Endothelial cell of umbilical vein (primary cell): Measurements from ENCODE around the gene MUC4. TPM values are rescaled to one million over a fixed set of nuclear protein-coding genes. Genes with fewer than 3 reads are reported as not detected.

ENCODE experiments used
- BruUV-seq: library from RNA; stranded (reverse); fragments of 400-500 nt; replicated peaks from 2 replicates; lab custom pipeline; 2021; lab: Mats Ljungman, UMichigan
- CTCF ChIA-PET: fragments of 300-600, 350-600 bp; sonication (Branson Sonifier 250); formaldehyde crosslinking; loops from one replicate; lab custom pipeline; 2021; ENCODE audit warnings: antibody characterized with exemption, inconsistent platforms; lab: Charles Lee
- POLR2A ChIA-PET: fragments of 300-600, 350-600 bp; sonication (Branson Sonifier 250); formaldehyde crosslinking; loops from one replicate; lab custom pipeline; 2021; ENCODE audit warnings: antibody characterized with exemption, inconsistent platforms; lab: Charles Lee
- DNase-seq: peaks from one replicate; pipeline ENCODE4 v3.0.0-alpha.2; 2011; ENCODE audit warnings: low read depth, low spot score
- FAIRE-seq: peaks from 2 replicates; lab custom pipeline; 2011; peaks lifted over from hg19 to GRCh38; lab: Jason Lieb, UNC
- H2AFZ ChIP-seq: 2 replicates; pipeline ENCODE4 v1.6.0; 2012; ENCODE audit warnings: low read depth, low read length, control low read depth, inconsistent platforms
- H3K27ac ChIP-seq: 2 replicates; pipeline ENCODE4 v1.5.1; 2011; ENCODE audit warnings: low read depth, mild to moderate bottlenecking, control low read depth, low read length, moderate library complexity; ENCODE audit not compliant: insufficient read depth
- H3K27me3 ChIP-seq, 2 experiments: 2 replicates each; pipeline versions ENCODE4 v1.6.0 to v1.6.1; 2011; ENCODE audit warnings: low read length in 2 of 2, mixed read lengths in 1 of 2; ENCODE audit not compliant: control insufficient read depth in 2 of 2, insufficient read depth in 2 of 2
- H3K36me3 ChIP-seq, 2 experiments: 2 replicates in 1 of 2; 3 replicates in 1 of 2; pipeline ENCODE4 v1.5.1; 2011; ENCODE audit warnings: low read length in 2 of 2, mild to moderate bottlenecking in 1 of 2, moderate library complexity in 1 of 2; ENCODE audit not compliant: control insufficient read depth in 2 of 2, insufficient read depth in 2 of 2; ENCODE audit errors: extremely low read depth in 1 of 2
- H3K4me1 ChIP-seq: 3 replicates; pipeline ENCODE4 v1.5.1; 2011; ENCODE audit warnings: mild to moderate bottlenecking, low read length; ENCODE audit not compliant: control insufficient read depth, insufficient read depth; ENCODE audit errors: extremely low read depth
- H3K4me2 ChIP-seq: 2 replicates; pipeline ENCODE4 v1.6.1; 2011; ENCODE audit warnings: low read length, control low read depth, mixed read lengths; ENCODE audit not compliant: insufficient read depth
- H3K4me3 ChIP-seq, 3 experiments: fragments of 200-600 bp in 1 of 3; sonication (generic), shearing (Covaris generic) in 1 of 3; replicated peaks in 1 of 3; 2 replicates each; pipeline ENCODE4 v1.5.1; 2011 to 2016; ENCODE audit warnings: control low read depth in 3 of 3, low read length in 3 of 3, mild to moderate bottlenecking in 2 of 3, inconsistent platforms in 1 of 3, low read depth in 1 of 3, moderate library complexity in 1 of 3; ENCODE audit not compliant: insufficient read depth in 1 of 3
- H3K79me2 ChIP-seq: 2 replicates; pipeline ENCODE4 v1.6.0; 2012; ENCODE audit warnings: low read length, inconsistent platforms; ENCODE audit not compliant: control insufficient read depth, insufficient read depth
- H3K9ac ChIP-seq: replicated peaks from 2 replicates; pipeline ENCODE3; 2011; ENCODE audit warnings: low read length, control low read depth; ENCODE audit not compliant: insufficient read depth; ENCODE audit errors: extremely low read depth
- H3K9me1 ChIP-seq: replicated peaks from 3 replicates; pipeline ENCODE4 v1.6.0; 2011; ENCODE audit warnings: mild to moderate bottlenecking, low read length; ENCODE audit not compliant: control insufficient read depth, insufficient read depth; ENCODE audit errors: extremely low read depth
- H3K9me3 ChIP-seq: replicated peaks from 2 replicates; pipeline ENCODE4 v1.5.1; 2012; ENCODE audit warnings: low read length, inconsistent platforms; ENCODE audit not compliant: control insufficient read depth, insufficient read depth
- H4K20me1 ChIP-seq: replicated peaks from 2 replicates; pipeline ENCODE3; 2011; ENCODE audit warnings: mild to moderate bottlenecking, low read length; ENCODE audit not compliant: control insufficient read depth, insufficient read depth; ENCODE audit errors: extremely low read depth
- EZH2 ChIP-seq: IDR thresholded peaks from 2 replicates; pipeline ENCODE4 v1.6.1; 2012; ENCODE audit warnings: borderline replicate concordance, low read depth, mild to moderate bottlenecking, moderate library complexity, low read length, inconsistent platforms; ENCODE audit not compliant: severe bottlenecking
- FOS ChIP-seq: IDR thresholded peaks from 2 replicates; pipeline ENCODE4 v1.6.1; 2011; ENCODE audit warnings: mild to moderate bottlenecking, low read length, moderate library complexity, borderline replicate concordance; ENCODE audit not compliant: insufficient read depth
- JUN ChIP-seq: IDR thresholded peaks from 2 replicates; pipeline ENCODE4 v1.6.1; 2011; ENCODE audit warnings: borderline replicate concordance, low read depth; ENCODE audit not compliant: insufficient read length, insufficient read depth
- MYC ChIP-seq: IDR thresholded peaks from one replicate; pipeline ENCODE4 v1.6.1; 2011; ENCODE audit warnings: mild to moderate bottlenecking, low read depth, low read length
- dilution Hi-C: fragments of 300-500 bp; cut with MboI; formaldehyde crosslinking; loops from one replicate; pipeline ENCODE4 v1.15.0; 2019; ENCODE audit warnings: low sequenced_read_pairs; ENCODE audit not compliant: extremely low pct_ligation_motif_present
- intact Hi-C: fragments of 100-400 bp; cut with micrococcal nuclease; formaldehyde crosslinking; loops from one replicate; pipeline ENCODE4 v1.10.0; 2022
- polyA plus RNA-seq, 4 experiments: library from polyadenylated mRNA; depleted of rRNA in 3 of 4; stranded (reverse) in 3 of 4; unstranded in 1 of 4; fragments of >200 nt; gene quantifications; 2 replicates each; pipeline versions ENCODE4 v1.2.1 to v1.2.3, GENCODE V29; 2011 to 2012; ENCODE audit warnings: missing spikeins in 1 of 4
- total RNA-seq: library from RNA; stranded (reverse); gene quantifications from 2 replicates; pipeline ENCODE4 v1.2.3, GENCODE V29; 2021
- TF ChIP-seq, protein P1 (sequence below), 2 donors: IDR thresholded peaks; 1 replicate in 1 of 2; 2 replicates in 1 of 2; pipeline ENCODE4 v1.5.1; 2011; ENCODE audit warnings: low read length in 2 of 2, mild to moderate bottlenecking in 2 of 2, moderate library complexity in 2 of 2, control low read depth in 1 of 2, inconsistent platforms in 1 of 2, low read depth in 1 of 2; ENCODE audit not compliant: insufficient read depth in 1 of 2; ENCODE audit errors: extremely low read depth in 1 of 2
- TF ChIP-seq, protein P2 (sequence below): IDR thresholded peaks from 2 replicates; pipeline ENCODE4 v1.6.1; 2011; ENCODE audit not compliant: insufficient read depth, insufficient read length

The MUC4 gene
- total and polyA plus RNA-seq, 2 donors (not counting 3 experiments of a cell fraction or from before 2014, with no cell fraction given), result 0.04 TPM; not detected in 1

DNA sequence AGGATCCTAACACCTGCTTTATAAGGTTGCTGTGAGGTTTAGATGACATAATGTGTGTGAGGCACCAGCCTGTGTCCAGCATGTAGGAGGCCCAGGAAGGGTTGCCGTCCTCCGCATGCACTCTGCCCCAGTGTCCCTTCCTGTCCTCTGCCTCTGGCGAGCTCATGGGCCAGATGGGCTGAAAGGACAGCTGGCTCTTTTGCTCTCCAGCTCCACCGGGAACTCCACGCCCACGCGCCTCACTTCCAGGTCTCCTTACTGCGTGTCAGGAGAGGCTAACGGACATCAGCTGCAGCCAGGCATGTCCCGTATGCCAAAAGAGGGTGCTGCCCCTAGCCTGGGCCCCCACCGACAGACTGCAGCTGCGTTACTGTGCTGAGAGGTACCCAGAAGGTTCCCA lies 78.8 kb downstream of the MUC4 start:
- FAIRE-seq, result no peak
- ChIA-PET CTCF (no interaction called here), POLR2A (no interaction called here)
- H3K9me3 ChIP-seq, result no peaks in the 10 kb centered on the region
- no TSS peak for BruUV-seq
- no peaks in the 10 kb centered on the region for H3K9me1 ChIP-seq
- no peak for DNase-seq
- H3K27ac ChIP-seq, result no peak overlapping the region
- no peak overlapping the region for H3K9ac ChIP-seq
- TF ChIP-seq FOS, result no peak
- TF ChIP-seq, protein P1, sequence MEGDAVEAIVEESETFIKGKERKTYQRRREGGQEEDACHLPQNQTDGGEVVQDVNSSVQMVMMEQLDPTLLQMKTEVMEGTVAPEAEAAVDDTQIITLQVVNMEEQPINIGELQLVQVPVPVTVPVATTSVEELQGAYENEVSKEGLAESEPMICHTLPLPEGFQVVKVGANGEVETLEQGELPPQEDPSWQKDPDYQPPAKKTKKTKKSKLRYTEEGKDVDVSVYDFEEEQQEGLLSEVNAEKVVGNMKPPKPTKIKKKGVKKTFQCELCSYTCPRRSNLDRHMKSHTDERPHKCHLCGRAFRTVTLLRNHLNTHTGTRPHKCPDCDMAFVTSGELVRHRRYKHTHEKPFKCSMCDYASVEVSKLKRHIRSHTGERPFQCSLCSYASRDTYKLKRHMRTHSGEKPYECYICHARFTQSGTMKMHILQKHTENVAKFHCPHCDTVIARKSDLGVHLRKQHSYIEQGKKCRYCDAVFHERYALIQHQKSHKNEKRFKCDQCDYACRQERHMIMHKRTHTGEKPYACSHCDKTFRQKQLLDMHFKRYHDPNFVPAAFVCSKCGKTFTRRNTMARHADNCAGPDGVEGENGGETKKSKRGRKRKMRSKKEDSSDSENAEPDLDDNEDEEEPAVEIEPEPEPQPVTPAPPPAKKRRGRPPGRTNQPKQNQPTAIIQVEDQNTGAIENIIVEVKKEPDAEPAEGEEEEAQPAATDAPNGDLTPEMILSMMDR (IDR thresholded peaks at IDR 0.05; ENCODE audit: extremely low read depth in 1 of 2, insufficient read depth in 1 of 2, low read depth in 1 of 2, low read length in 2 of 2), result no peak
- no peak for TF ChIP-seq JUN
- TF ChIP-seq, protein P2, sequence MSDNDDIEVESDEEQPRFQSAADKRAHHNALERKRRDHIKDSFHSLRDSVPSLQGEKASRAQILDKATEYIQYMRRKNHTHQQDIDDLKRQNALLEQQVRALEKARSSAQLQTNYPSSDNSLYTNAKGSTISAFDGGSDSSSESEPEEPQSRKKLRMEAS, result no peak
- TF ChIP-seq EZH2, result no peak
- TF ChIP-seq MYC, result no peak
- H3K4me1 ChIP-seq, result no peaks in the 10 kb centered on the region
- H2AFZ ChIP-seq, result no peak overlapping the region
- no peak overlapping the region for H3K4me2 ChIP-seq
- H3K4me3 ChIP-seq, result no peak overlapping the region
- no peaks in the 10 kb centered on the region for H4K20me1 ChIP-seq
- H3K79me2 ChIP-seq, result no peaks in the 10 kb centered on the region
- dilution Hi-C loops, result no loop called here
- intact Hi-C loops, result no loop called here
- H3K36me3 ChIP-seq, result no peaks in the 10 kb centered on the region
- peaks cover 0 to 5% of the 10 kb centered on the region in 2 experiments for H3K27me3 ChIP-seq
